Measurements from ENCODE around the gene CD7. TPM values are rescaled to one million over a fixed set of nuclear protein-coding genes. Genes with fewer than 3 reads are reported as not detected.

The CD7 gene
- polyA plus RNA-seq, 6 donors from 2014 or later = 0.50 to 1.5 (median 1.0) TPM; not detected in 2

DNA sequence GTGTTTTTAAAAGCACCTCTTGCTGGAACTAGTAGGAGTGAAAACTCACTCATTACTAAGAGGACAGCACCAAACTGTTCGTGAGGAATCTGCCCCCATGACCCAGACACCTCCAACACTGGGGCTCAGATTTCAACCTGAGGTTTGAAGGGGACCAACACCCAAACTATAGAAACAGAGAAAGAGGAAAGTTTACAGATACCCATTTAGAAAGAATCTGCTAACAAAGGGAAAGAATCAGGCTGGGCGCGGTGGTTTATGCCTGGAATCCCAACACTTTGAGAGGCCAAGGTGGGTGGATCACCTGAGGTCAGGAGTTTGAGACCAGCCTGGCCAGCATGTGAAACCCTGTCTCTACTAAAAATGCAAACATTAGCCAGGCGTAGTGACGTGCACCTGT lies 40.5 kb downstream of the CD7 start:
- DNase-seq = no peak
- H3K4me1 Mint-ChIP-seq = peaks cover 13 to 20% (median 19%) of the 10 kb centered on the region in 3 donors
- ATAC-seq (ENCODE audit: low read depth in 2 of 2) = no peak
- H3K36me3 Mint-ChIP-seq = peaks cover 0 to 6% of the 10 kb centered on the region in 2 donors
- no peaks in the 10 kb centered on the region for H3K9me3 Mint-ChIP-seq
- H3K27me3 Mint-ChIP-seq = peaks cover 3 to 6% (median 5%) of the 10 kb centered on the region in 3 donors
- peak overlapping the region in 1 of 6 donors; percentile 47 for H3K27ac Mint-ChIP-seq
- no peak overlapping the region for H3K4me3 Mint-ChIP-seq

DNA sequence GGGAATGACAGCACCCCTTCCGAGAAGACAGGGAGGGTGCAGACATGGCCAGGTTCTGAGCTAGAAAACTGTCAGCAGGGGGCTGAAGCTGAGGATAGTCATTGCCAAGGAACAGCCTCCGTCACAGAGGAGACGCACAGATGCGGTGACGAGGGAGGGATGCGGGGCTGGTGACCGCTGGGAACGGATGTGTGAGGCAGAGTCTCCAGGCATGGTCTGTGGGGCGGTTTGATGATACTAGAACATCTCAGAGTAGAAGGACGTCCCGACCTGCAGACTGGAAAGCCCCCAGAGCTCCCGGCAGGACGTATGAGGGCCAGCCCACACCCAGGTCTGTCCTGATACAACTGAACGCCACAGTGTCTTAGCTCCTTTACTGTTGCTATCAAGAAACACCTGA lies 42.1 kb downstream of the CD7 start:
- peak overlapping the region in 2 of 8 donors; percentile 64 to 78 for H3K4me3 Mint-ChIP-seq
- DNase-seq = no peak
- peaks cover 20 to 35% (median 28%) of the 10 kb centered on the region in 3 donors for H3K4me1 Mint-ChIP-seq
- H3K9me3 Mint-ChIP-seq = no peaks in the 10 kb centered on the region
- peaks cover 0 to 6% of the 10 kb centered on the region in 2 donors for H3K36me3 Mint-ChIP-seq
- no peak for ATAC-seq (ENCODE audit: low read depth in 2 of 2)
- peak overlapping the region in 3 of 6 donors; percentile 17 to 89 (median 74) for H3K27ac Mint-ChIP-seq
- peaks cover 3 to 6% (median 5%) of the 10 kb centered on the region in 3 donors for H3K27me3 Mint-ChIP-seq

DNA sequence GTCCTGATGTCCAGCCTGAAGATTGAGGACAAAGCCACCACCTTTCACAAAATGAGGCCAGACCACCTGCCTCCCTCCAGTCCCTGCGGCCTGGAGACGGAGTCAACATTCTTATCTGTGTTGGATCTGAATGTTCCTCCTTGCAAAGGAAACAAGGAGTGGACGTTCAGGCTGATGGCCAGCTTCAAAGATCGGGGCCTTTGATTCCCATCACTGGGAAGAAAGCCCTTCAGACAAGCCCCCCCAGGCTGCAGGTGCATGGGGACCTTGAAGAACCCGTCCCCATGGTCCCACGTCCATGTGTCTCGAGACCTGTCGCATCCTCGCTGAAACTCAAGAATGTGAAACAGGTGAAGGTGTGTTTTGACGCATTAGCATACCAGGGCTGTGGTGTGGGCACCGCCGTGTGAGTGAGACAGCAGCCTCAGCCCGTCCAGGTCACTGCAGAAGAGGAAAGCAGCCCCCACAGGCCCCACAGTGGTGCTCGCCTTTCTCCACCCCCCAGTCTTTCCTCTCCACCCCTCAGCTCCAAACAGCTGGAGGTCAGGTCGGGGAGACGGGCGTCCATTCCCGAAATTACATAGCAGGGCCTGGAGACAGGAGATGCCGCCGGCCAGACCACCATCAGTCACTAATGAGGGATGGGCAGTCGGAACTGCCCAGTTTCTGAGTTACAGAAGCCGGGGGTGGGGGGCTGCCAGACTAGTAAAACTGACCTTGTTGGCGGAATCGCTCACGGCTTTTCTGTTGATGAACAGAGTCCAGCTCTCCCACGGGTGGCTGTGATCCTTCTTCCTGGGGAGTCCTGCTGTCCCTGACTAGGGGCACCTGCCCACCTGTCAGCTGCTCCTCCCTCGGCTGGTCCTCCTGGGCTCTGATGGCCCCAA lies 43.0 kb downstream of the CD7 start:
- peak overlapping the region; percentile 42 to 93 (median 78) for H3K4me3 Mint-ChIP-seq
- H3K27ac Mint-ChIP-seq = peak overlapping the region in 5 of 6 donors; percentile 84 to 99 (median 89)
- H3K36me3 Mint-ChIP-seq = peaks cover 0 to 6% of the 10 kb centered on the region in 2 donors

DNA sequence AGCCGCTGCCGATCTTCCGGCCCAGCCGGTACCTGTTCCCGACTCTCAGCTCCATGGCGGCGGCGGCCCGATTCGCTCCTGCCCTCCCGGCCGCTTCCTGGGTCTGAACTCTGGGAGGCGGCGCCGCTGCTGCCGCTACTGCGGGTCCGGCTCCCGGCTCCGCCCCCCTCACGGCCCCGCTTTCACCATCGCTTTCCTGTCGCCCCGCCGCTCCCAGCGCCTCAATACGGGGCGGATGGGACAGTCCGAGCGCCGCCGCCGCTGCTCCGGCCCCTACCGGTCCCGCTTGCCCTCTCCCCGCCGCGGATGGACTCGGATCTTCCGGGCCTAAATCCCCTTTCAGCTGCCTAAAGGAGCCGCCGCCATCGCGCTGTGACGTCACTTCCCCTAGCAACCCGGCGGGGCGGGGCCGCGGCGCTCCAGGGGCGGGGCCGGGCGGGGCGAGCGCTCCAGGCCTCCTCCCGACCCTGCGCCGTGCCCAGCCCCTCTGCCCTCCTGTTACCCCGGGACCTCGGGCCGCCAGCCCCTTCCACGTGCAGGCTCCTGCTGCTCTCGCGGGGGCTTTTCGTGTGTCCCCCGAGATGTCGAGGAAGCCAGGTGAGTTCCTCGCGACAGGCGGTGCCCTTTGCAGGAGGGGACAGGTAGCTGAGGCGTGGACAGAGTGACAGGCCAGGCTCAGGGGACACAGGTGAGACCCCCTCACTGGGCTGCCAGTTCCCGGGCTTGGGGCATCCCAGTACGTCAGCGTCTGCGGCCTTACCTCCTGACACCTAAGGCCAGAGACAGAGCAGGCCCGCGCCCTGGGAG lies 43.9 kb downstream of the CD7 start, which contains the start of gene CSNK1D:
Gene CSNK1D, minus strand, starts transcription at position 374 of the 807 bp plus-strand sequence. Its CDS starts 319 bp downstream, at position 55.
- Mint-ChIP-seq H3K4me1 (peaks cover 32 to 53% (median 46%) of the 10 kb centered on the region in 3 donors), H3K4me3 (peak within 1 kb of the TSS; percentile 77 to 99 (median 94)), H3K36me3 (peaks cover 0 to 6% of the 10 kb centered on the region in 2 donors), H3K27ac (peak within 1 kb of the TSS; percentile 98 to 99 (median 99)), H3K27me3 (peaks cover 3 to 6% (median 5%) of the 10 kb centered on the region in 3 donors), H3K9me3 (no peaks in the 10 kb centered on the region)
- ATAC-seq (ENCODE audit: low read depth in 2 of 2) = peak; percentile 80 to 82
- peak; percentile 91 for DNase-seq

More for the DNA sequence above, 43.0 kb downstream of the CD7 start:
- DNase-seq = no peak
- no peaks in the 10 kb centered on the region for H3K9me3 Mint-ChIP-seq
- ATAC-seq (ENCODE audit: low read depth in 2 of 2) = no peak
- H3K27me3 Mint-ChIP-seq = peaks cover 3 to 6% (median 5%) of the 10 kb centered on the region in 3 donors
- H3K4me1 Mint-ChIP-seq = peaks cover 28 to 45% (median 37%) of the 10 kb centered on the region in 3 donors

DNA sequence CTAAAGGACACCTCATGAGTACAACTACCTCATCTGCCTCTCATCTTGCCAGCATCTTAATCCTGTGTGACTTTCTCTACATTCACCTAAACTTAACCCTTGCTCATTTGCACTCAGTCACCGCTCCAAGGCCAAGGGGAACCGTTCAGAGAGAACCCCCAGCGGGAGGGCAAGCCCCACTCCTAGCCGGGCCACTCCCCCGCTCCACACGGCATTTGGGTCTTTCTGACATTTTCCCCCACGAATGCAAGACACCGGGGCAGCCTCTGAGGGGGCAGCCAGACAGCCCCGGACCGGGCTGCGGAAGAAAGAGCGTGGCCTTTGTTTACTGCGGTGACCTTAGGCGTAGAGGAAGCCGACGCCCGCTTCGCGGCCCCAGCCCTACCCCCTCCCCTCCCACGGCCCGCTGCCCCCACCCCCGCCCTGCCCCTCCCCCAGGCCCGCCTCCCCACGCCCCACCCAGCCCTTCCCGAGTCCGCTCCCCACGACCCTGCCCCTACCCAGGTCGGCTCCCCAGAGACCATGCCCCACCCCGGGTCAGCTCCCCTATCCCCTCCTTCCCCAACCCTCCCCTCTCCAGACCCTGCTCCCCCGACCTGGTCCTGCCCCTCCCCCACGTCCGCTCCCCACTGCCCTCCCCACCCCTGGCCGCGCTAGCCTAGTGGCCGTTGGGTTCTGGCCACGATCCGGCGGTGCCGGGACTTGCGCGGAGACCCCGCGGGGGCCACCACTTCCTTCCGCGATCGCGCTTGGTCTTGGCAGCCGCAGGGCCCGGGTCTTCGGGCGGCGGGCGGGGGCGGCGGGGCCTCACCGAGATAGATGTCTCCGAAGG lies 44.7 kb downstream of the CD7 start:
- H3K4me1 Mint-ChIP-seq = peaks cover 34 to 61% (median 54%) of the 10 kb centered on the region in 3 donors
- no peaks in the 10 kb centered on the region for H3K9me3 Mint-ChIP-seq
- peaks cover 0 to 6% (median 5%) of the 10 kb centered on the region in 3 donors for H3K27me3 Mint-ChIP-seq
- DNase-seq = peak; percentile 54
- H3K36me3 Mint-ChIP-seq = peaks cover 0 to 6% of the 10 kb centered on the region in 2 donors
- peak overlapping the region; percentile 77 to 99 (median 94) for H3K4me3 Mint-ChIP-seq
- ATAC-seq (ENCODE audit: low read depth in 2 of 2) = peak; percentile 26 to 33
- peak overlapping the region; percentile 92 to 99 (median 98) for H3K27ac Mint-ChIP-seq

DNA sequence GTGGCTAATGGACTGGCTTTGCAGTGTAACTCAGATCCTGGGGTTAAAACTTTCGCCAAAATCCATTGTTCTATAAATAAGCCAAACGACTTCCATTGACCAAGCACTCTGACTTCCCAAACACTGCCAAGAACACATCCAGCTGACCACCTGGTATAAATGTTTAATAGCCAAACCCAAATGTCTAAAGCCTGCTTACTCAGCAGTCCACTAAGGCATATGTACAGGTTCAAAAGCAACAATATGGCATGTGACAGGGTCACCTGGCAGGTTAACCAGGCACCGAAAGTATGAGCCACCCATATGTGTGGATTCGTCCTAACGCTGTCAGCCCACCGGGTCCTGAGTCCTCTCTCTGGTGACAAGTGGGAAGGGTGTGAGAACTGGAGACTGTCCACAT lies 46.0 kb downstream of the CD7 start:
- H3K4me1 Mint-ChIP-seq = peaks cover 38 to 73% (median 66%) of the 10 kb centered on the region in 3 donors
- no peaks in the 10 kb centered on the region for H3K27me3 Mint-ChIP-seq
- no peaks in the 10 kb centered on the region for H3K9me3 Mint-ChIP-seq
- DNase-seq = no peak
- peak overlapping the region in 7 of 8 donors; percentile 23 to 97 (median 92) for H3K4me3 Mint-ChIP-seq
- no peak for ATAC-seq (ENCODE audit: low read depth in 2 of 2)
- H3K27ac Mint-ChIP-seq = peak overlapping the region in 3 of 6 donors; percentile 47 to 92 (median 82)
- peaks cover 0 to 6% of the 10 kb centered on the region in 2 donors for H3K36me3 Mint-ChIP-seq

DNA sequence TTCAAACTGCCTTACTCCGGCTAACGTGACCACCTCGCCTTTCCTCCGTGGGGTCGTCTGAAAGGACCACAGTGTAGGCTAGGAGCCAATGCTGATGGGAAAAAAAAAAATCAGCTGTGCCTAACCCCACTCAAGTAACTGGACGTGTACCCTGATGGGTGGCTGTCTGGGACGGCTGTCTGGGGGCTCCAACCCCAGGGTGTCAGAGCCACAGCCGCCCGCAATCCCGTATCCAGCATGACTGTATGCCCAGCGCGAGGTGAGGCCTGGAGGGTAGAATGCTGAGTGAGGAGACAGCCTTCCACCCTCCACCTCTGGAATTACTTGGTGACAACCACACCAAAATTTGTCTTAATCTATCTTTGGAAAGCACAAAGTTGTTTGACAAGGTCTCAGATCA lies 46.8 kb downstream of the CD7 start:
- ATAC-seq (ENCODE audit: low read depth in 2 of 2) (no peak), DNase-seq (no peak)
- Mint-ChIP-seq H3K4me3 (peak overlapping the region in 7 of 8 donors; percentile 9 to 97 (median 64)), H3K27me3 (no peaks in the 10 kb centered on the region), H3K36me3 (peaks cover 0 to 6% of the 10 kb centered on the region in 2 donors), H3K4me1 (peaks cover 40 to 80% (median 72%) of the 10 kb centered on the region in 3 donors), H3K9me3 (no peaks in the 10 kb centered on the region), H3K27ac (peak overlapping the region; percentile 38 to 89 (median 80))

DNA sequence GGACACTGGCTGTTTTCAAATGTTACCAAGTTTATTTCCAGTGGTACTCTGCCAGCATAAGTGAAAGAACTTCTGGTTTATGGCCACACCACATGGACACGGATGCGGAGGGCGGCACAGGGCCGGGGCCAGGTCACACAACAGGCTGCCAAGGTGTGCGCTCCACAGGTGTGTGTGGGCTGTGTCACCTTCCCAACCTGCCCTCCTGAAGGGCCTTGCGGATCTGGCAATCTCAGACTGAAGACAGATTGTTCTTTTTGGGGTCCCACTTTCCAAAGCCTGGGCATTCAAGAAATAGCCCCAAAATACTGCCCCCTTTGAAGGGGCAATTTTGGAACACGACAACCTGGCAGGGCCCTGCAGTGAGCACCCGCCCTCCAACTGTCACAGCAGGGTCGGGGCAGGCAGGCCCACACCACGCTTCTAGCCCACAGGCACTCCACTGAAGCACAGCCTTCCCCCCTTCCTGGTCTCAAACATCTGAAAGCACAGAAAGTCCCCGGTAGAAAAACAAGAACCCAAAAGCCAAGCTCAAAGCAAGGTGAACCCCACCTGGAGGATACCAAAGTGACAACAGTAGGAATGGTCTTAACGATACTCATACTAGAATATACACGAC lies 47.4 kb downstream of the CD7 start:
- DNase-seq (no peak), ATAC-seq (ENCODE audit: low read depth in 2 of 2) (no peak)
- Mint-ChIP-seq H3K4me1 (peaks cover 38 to 74% (median 70%) of the 10 kb centered on the region in 3 donors), H3K36me3 (peaks cover 0 to 6% of the 10 kb centered on the region in 2 donors), H3K4me3 (peak overlapping the region in 7 of 8 donors; percentile 10 to 97 (median 70)), H3K27ac (peak overlapping the region in 5 of 6 donors; percentile 70 to 89 (median 83)), H3K9me3 (no peaks in the 10 kb centered on the region), H3K27me3 (no peaks in the 10 kb centered on the region)

DNA sequence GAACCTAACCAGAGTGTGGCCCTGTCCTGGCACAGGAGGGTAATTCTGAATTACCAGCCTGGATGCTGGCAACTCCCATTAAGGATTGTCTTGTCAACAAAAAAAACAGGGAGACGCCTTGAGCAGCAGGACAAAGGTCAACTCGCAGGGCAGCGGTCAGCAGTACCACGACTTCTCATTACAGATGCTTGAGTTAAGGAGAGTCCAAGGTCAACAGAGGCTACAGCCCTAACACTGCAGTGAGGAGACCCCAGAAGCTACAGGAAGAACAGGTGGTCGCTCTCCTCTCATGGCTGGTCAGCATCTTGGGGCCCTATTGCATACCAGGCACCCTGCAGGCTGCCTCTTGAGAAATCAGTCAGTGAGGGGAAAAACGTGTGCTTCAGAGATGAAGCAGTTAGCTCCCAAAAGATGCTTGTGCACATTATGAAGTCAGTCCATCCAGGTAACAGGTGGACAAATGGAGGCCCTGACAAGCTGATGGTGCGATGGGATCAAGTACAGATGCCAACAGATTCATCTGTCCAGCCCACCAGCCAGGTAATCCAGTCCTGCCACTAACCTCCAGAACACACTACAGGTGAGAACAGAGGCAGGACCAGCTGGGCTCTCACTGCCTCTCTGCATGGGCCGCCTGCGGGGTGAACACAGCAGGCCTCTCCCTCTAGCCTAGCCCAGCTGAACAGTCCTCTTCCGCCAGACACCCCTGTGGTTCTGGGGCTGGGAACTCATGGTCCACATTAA lies 48.1 kb downstream of the CD7 start:
- ATAC-seq (ENCODE audit: low read depth in 2 of 2) = no peak
- H3K27me3 Mint-ChIP-seq = no peaks in the 10 kb centered on the region
- H3K27ac Mint-ChIP-seq = peak overlapping the region in 4 of 6 donors; percentile 59 to 80 (median 68)
- no peaks in the 10 kb centered on the region for H3K9me3 Mint-ChIP-seq
- peaks cover 36 to 71% (median 68%) of the 10 kb centered on the region in 3 donors for H3K4me1 Mint-ChIP-seq
- peak overlapping the region in 5 of 8 donors; percentile 12 to 79 (median 26) for H3K4me3 Mint-ChIP-seq
- H3K36me3 Mint-ChIP-seq = peaks cover 0 to 6% of the 10 kb centered on the region in 2 donors
- DNase-seq = no peak

DNA sequence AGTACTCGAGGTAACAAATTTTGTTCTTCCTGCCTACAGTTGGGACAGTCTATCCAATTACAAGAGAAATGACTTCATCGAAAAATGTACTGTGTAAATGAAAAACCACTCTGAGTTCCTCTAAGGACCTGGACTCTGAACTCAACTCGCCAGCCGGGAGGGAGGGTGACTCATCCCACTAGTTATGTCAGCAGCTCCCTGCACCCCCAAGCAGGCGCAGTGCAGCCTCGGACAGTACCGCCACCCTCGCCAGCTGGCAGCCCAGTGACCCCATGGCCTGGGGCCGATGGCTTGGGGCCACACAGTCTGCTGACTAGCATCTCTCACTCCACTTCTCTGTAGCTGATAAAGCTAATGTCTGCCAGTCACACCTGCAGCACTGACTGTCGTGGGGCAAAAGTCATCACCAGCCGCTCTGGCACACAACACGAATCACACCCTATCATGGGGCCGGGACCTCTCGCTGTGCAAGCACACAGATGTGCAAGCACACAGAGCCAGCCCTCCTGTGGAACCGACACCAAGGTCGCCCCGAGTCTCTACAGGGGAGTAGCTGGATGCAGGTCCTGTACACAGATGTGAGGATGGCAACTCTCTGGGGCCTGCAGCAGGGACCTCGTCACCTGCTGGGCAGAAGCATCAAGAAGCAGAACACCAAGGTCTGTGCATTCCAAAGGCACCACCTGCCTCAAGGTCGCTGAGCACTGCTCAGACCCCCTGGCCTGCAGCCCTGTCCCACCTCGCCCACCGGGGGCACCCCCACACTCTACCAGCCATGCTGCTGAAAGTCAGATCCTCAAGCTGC lies 49.6 kb downstream of the CD7 start:
- Mint-ChIP-seq H3K27me3 (no peaks in the 10 kb centered on the region), H3K4me1 (peaks cover 36 to 71% (median 68%) of the 10 kb centered on the region in 3 donors), H3K36me3 (peaks cover 0 to 6% of the 10 kb centered on the region in 2 donors), H3K4me3 (peak overlapping the region in 3 of 8 donors; percentile 56 to 79 (median 71)), H3K27ac (peak overlapping the region in 1 of 6 donors; percentile 87), H3K9me3 (no peaks in the 10 kb centered on the region)
- DNase-seq = no peak
- no peak for ATAC-seq (ENCODE audit: low read depth in 2 of 2)

DNA sequence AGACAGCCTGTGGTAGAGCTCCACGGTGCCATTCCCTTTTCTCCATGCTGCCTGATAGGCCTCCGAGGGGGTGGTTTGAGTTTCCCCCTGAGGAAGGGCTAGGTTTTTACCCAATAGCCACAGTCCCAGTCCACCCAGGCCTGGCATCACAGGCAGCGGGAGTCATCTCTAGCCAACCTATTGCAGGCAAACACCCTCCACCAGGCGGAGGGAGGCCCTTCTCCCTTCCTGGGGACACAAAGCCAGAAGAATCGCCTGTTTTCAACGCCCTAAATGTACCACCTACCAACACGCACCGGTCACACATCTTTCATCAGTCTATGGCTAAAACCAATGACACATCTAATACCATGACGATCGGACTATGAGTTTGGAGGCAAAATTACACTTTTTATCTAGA lies 51.3 kb downstream of the CD7 start:
- no peak for DNase-seq
- no peak for ATAC-seq (ENCODE audit: low read depth in 2 of 2)
- Mint-ChIP-seq H3K27me3 (no peaks in the 10 kb centered on the region), H3K4me1 (peaks cover 29 to 62% (median 59%) of the 10 kb centered on the region in 3 donors), H3K4me3 (peak overlapping the region in 2 of 8 donors; percentile 7 to 56), H3K27ac (peak overlapping the region in 2 of 6 donors; percentile 41 to 56), H3K9me3 (no peaks in the 10 kb centered on the region), H3K36me3 (peaks cover under 1 to 3% of the 10 kb centered on the region in 2 donors)

Data from naive B cell (primary cell).